HL-60 (cell line): ENCODE data around the gene IFNA13.
"Not testable (repeated sequence)": the region's sequence is repeated elsewhere in the genome, so short reads cannot be mapped to it uniquely, and the experiment has no call there.

Source experiments
- DNase-seq, 2 experiments: peaks; one replicate each; pipeline ENCODE4 v3.0.0-alpha.2; 2010 to 2020; ENCODE audit warnings: low read depth in 1 of 2, low spot score in 1 of 2
- H3K27ac ChIP-seq: fragments of 250-450 bp; sonication (Bioruptor Pico); replicated peaks from 2 replicates; pipeline ENCODE4 v1.5.1; 2020; ENCODE audit warnings: mild to moderate bottlenecking, moderate library complexity
- H3K27me3 ChIP-seq: fragments of 250-450 bp; sonication (Bioruptor Pico); 2 replicates; pipeline ENCODE4 v1.5.1; 2021; ENCODE audit warnings: mild to moderate bottlenecking, moderate library complexity; ENCODE audit not compliant: insufficient read depth, poor library complexity, severe bottlenecking
- H3K4me3 ChIP-seq: replicated peaks from 2 replicates; pipeline ENCODE4 v1.5.1; 2011; ENCODE audit warnings: mild to moderate bottlenecking, control low read depth, low read length; ENCODE audit not compliant: insufficient read depth
- CTCF ChIP-seq: IDR thresholded peaks from one replicate; pipeline ENCODE4 v1.5.1; 2011; ENCODE audit warnings: low read length, control low read depth, inconsistent platforms; ENCODE audit not compliant: insufficient read depth
- GABPA ChIP-seq: IDR thresholded peaks from 2 replicates; pipeline ENCODE4 v1.6.1; 2012; ENCODE audit warnings: low read depth
- POLR2AphosphoS5 ChIP-seq: IDR thresholded peaks from 2 replicates; pipeline ENCODE4 v1.6.1; 2012; ENCODE audit warnings: low read depth
- REST ChIP-seq: IDR thresholded peaks from 2 replicates; pipeline ENCODE4 v1.6.1; 2012; ENCODE audit warnings: low read depth; ENCODE audit not compliant: insufficient replicate concordance
- SPI1 ChIP-seq: IDR thresholded peaks from 2 replicates; pipeline ENCODE4 v1.6.1; 2012; ENCODE audit warnings: low read depth, mild to moderate bottlenecking, borderline replicate concordance

Gene IFNA13

GRCh38 chr9:21385131-21385670, 17.3 kb upstream of the IFNA13 start, which contains the start of gene IFNA2:
TSS of gene IFNA2 (minus strand) at chr9:21385398. CDS start at chr9:21385329, 69 bp downstream.
- no peak within 1 kb of the TSS for H3K27ac ChIP-seq
- TF ChIP-seq SPI1 (peak; percentile 39; the same call in 1 of the 2 replicates), POLR2AphosphoS5 (no peak)
- no peaks in the 10 kb centered on the region for H3K27me3 ChIP-seq
- peak in 1 of 2 experiments; percentile 28 for DNase-seq
- no peak within 1 kb of the TSS for H3K4me3 ChIP-seq

- no peak for DNase-seq
- no peak overlapping the region for H3K4me3 ChIP-seq
- H3K27ac ChIP-seq: no peak overlapping the region
- TF ChIP-seq REST (no peak), CTCF (no peak), GABPA (no peak), POLR2AphosphoS5 (no peak)
- no peaks in the 10 kb centered on the region for H3K27me3 ChIP-seq
Observed at GRCh38 chr9:21383627-21384026, 15.8 kb upstream of the IFNA13 start.

- DNase-seq: peak in 1 of 2 experiments; percentile 21
- TF ChIP-seq REST (no peak), SPI1 (peak; percentile 85), GABPA (no peak)
- Histone ChIP-seq H3K27ac (no peak overlapping the region), H3K27me3 (no peaks in the 10 kb centered on the region), H3K4me3 (no peak overlapping the region; the same call in 1 of the 2 replicates)
Observed at GRCh38 chr9:21381448-21382339, 13.8 kb upstream of the IFNA13 start.

GRCh38 chr9:21371467-21371866, 3.6 kb upstream of the IFNA13 start:
- H3K27ac ChIP-seq, H3K4me3 ChIP-seq, H3K27me3 ChIP-seq, DNase-seq: not testable (repeated sequence)

- DNase-seq, H3K27ac ChIP-seq, H3K4me3 ChIP-seq, H3K27me3 ChIP-seq: not testable (repeated sequence)
Observed at GRCh38 chr9:21367169-21367568, 688 bp downstream of the IFNA13 start.

- no peak overlapping the region for H3K4me3 ChIP-seq
- DNase-seq: no peak
- no peaks in the 10 kb centered on the region for H3K27me3 ChIP-seq
- no peak for TF ChIP-seq GABPA
- no peak for TF ChIP-seq CTCF
- no peak for TF ChIP-seq POLR2AphosphoS5
- no peak for TF ChIP-seq REST
- no peak for TF ChIP-seq SPI1
- no peak overlapping the region for H3K27ac ChIP-seq
Observed at GRCh38 chr9:21362287-21362686, 5.6 kb downstream of the IFNA13 start.
